ENCODE measurements around the gene GOLM1. TPM values are rescaled to one million over a fixed set of nuclear protein-coding genes. Genes with fewer than 3 reads are reported as not detected.

Gene GOLM1
- total RNA-seq, 2 donors from 2014 or later, result 337 to 393 TPM

- intact Hi-C loops (cut with DNase I), result no loop called here
- H3K4me1 ChIP-seq, result no peaks in the 10 kb centered on the region
- peak overlapping the region; percentile 16 for H3K27ac ChIP-seq
- DNase-seq, result no peak
- TF ChIP-seq CTCF (IDR thresholded peaks at IDR 0.05), result no peak
- peak overlapping the region in 1 of 2 donors; percentile 21 for H3K9ac ChIP-seq (ENCODE audit: low read depth in 2 of 2, low read length in 2 of 2)
- H3K9me3 ChIP-seq, result no peaks in the 10 kb centered on the region
- no peak overlapping the region for H3K4me3 ChIP-seq
- no peaks in the 10 kb centered on the region for H3K27me3 ChIP-seq
- H3K36me3 ChIP-seq, result peaks cover 11% of the 10 kb centered on the region
Measured at GRCh38 chr9:86036555-86036954, 62.8 kb downstream of the GOLM1 start.

GRCh38 chr9:86035827-86036440 lies 63.4 kb downstream of the GOLM1 start:
- no peak for TF ChIP-seq CTCF (IDR thresholded peaks at IDR 0.05)
- peak overlapping the region; percentile 16 for H3K27ac ChIP-seq
- H3K27me3 ChIP-seq, result no peaks in the 10 kb centered on the region
- no peaks in the 10 kb centered on the region for H3K9me3 ChIP-seq
- H3K36me3 ChIP-seq, result peaks cover 11% of the 10 kb centered on the region
- H3K4me1 ChIP-seq, result no peaks in the 10 kb centered on the region
- no peak overlapping the region for H3K4me3 ChIP-seq
- intact Hi-C loops (cut with DNase I), result no loop called here
- DNase-seq, result no peak
- H3K9ac ChIP-seq (ENCODE audit: low read depth in 2 of 2, low read length in 2 of 2), result peak overlapping the region in 1 of 2 donors; percentile 21

- no peaks in the 10 kb centered on the region for H3K4me1 ChIP-seq
- peak; percentile 45 for TF ChIP-seq CTCF (IDR thresholded peaks at IDR 0.05)
- no peak overlapping the region for H3K4me3 ChIP-seq
- H3K36me3 ChIP-seq, result peaks cover 11% of the 10 kb centered on the region
- no peak overlapping the region for H3K9ac ChIP-seq (ENCODE audit: low read depth in 2 of 2, low read length in 2 of 2)
- DNase-seq, result peak; percentile 50
- H3K27me3 ChIP-seq, result no peaks in the 10 kb centered on the region
- intact Hi-C loops (cut with DNase I), result no loop called here
- H3K27ac ChIP-seq, result no peak overlapping the region
- no peaks in the 10 kb centered on the region for H3K9me3 ChIP-seq
Measured at GRCh38 chr9:86034863-86035734, 64.3 kb downstream of the GOLM1 start.

GRCh38 chr9:86027767-86028166 lies 71.6 kb downstream of the GOLM1 start:
- peaks cover 16% of the 10 kb centered on the region for H3K36me3 ChIP-seq
- H3K9ac ChIP-seq (ENCODE audit: low read depth in 2 of 2, low read length in 2 of 2), result no peak overlapping the region

More at GRCh38 chr9:86027767-86028166, 71.6 kb downstream of the GOLM1 start:
- TF ChIP-seq CTCF (IDR thresholded peaks at IDR 0.05), result no peak
- no peaks in the 10 kb centered on the region for H3K9me3 ChIP-seq
- no peak overlapping the region for H3K27ac ChIP-seq
- intact Hi-C loops (cut with DNase I), result no loop called here
- H3K27me3 ChIP-seq, result no peaks in the 10 kb centered on the region
- H3K4me3 ChIP-seq, result no peak overlapping the region
- H3K4me1 ChIP-seq, result no peaks in the 10 kb centered on the region
- no peak for DNase-seq

All from colonic mucosa (tissue), 4 donors.